BJ (cell line): Measurements from ENCODE around the gene JAG1. TPM values are rescaled to one million over a fixed set of nuclear protein-coding genes. Genes with fewer than 3 reads are reported as not detected.

Source experiments
- CTCF ChIA-PET: fragments of 350-600 bp; formaldehyde crosslinking; extraction: SDS; loops from one replicate; lab custom pipeline; 2021; ENCODE audit warnings: antibody characterized with exemption, inconsistent platforms; lab: Yijun Ruan, JAX
- POLR2A ChIA-PET: fragments of 300-600 bp; sonication (Branson Sonifier 250); formaldehyde crosslinking; extraction: SDS; loops from one replicate; lab custom pipeline; 2021; ENCODE audit warnings: antibody characterized with exemption; lab: Charles Lee
- DNase-seq: peaks from one replicate; pipeline ENCODE4 v3.0.0-alpha.2; 2011; ENCODE audit warnings: low read depth
- H3K27me3 ChIP-seq: 2 replicates; pipeline ENCODE4 v1.6.0; 2011; ENCODE audit warnings: low read length; ENCODE audit not compliant: control insufficient read depth, insufficient read depth
- H3K36me3 ChIP-seq: 2 replicates; pipeline ENCODE4 v1.5.1; 2011; ENCODE audit warnings: low read length; ENCODE audit not compliant: control insufficient read depth, insufficient read depth
- H3K4me3 ChIP-seq: 2 replicates; pipeline ENCODE4 v1.5.1; 2011; ENCODE audit warnings: low read depth, mild to moderate bottlenecking, control low read depth, low read length
- CTCF ChIP-seq: IDR thresholded peaks from 2 replicates; pipeline ENCODE4 v1.5.1; 2011; ENCODE audit warnings: low read depth, mild to moderate bottlenecking, control low read depth, inconsistent platforms, low read length, moderate library complexity; ENCODE audit not compliant: insufficient read depth
- polyA plus RNA-seq: library from polyadenylated mRNA; depleted of rRNA; stranded (reverse); fragments of >200 nt; gene quantifications from 2 replicates; pipeline ENCODE4 v1.2.3, GENCODE V29; 2011

JAG1 gene
- polyA plus RNA-seq, 1 experiment, result 19.9 TPM

- no peak overlapping the region for H3K4me3 ChIP-seq
- ChIA-PET POLR2A (no interaction called here), CTCF (interaction anchor here (2.2 to 4.4 kb wide), 2 partner anchors 10 to 12 kb away, joined by 6 to 17 read pairs; partner anchors contain the start of gene JAG1)
- no peak for TF ChIP-seq CTCF
- peaks cover 3% of the 10 kb centered on the region for H3K27me3 ChIP-seq
- H3K36me3 ChIP-seq, result no peaks in the 10 kb centered on the region
- DNase-seq, result no peak
Observed at GRCh38 chr20:10686356-10687133, 12.7 kb upstream of the JAG1 start.

GRCh38 chr20:10683537-10683936 lies 9.7 kb upstream of the JAG1 start:
- no peak for DNase-seq
- H3K27me3 ChIP-seq, result peaks cover 1% of the 10 kb centered on the region; the same call in 1 of the 2 replicates
- H3K36me3 ChIP-seq, result no peaks in the 10 kb centered on the region
- no peak overlapping the region for H3K4me3 ChIP-seq
- CTCF ChIA-PET, result interaction anchor here (1.2 to 2.3 kb wide), 4 partner anchors 9 to 131 kb away, joined by 4 to 8 read pairs (median 5); partner anchors contain the start of gene JAG1
- no peak for TF ChIP-seq CTCF
- POLR2A ChIA-PET, result no interaction called here

GRCh38 chr20:10682939-10683338 lies 9.1 kb upstream of the JAG1 start:
- ChIA-PET CTCF (interaction anchor here (1.2 to 1.7 kb wide), 4 partner anchors 10 to 130 kb away, joined by 3 to 6 read pairs (median 4); no protein-coding TSS in a partner anchor), POLR2A (no interaction called here)
- Histone ChIP-seq H3K4me3 (no peak overlapping the region), H3K36me3 (no peaks in the 10 kb centered on the region), H3K27me3 (peaks cover 1% of the 10 kb centered on the region; the same call in 1 of the 2 replicates)
- no peak for TF ChIP-seq CTCF
- DNase-seq, result no peak

GRCh38 chr20:10681494-10681893 lies 7.7 kb upstream of the JAG1 start:
- ChIA-PET POLR2A (no interaction called here), CTCF (interaction anchor here (0.6 to 1.3 kb wide), 2 partner anchors 15 to 269 kb away, joined by 3 read pairs; no protein-coding TSS in a partner anchor)
- no peaks in the 10 kb centered on the region for H3K36me3 ChIP-seq
- no peak for TF ChIP-seq CTCF
- H3K4me3 ChIP-seq, result no peak overlapping the region
- DNase-seq, result no peak
- no peaks in the 10 kb centered on the region; the same call in 1 of the 2 replicates for H3K27me3 ChIP-seq

GRCh38 chr20:10680571-10680970 lies 6.8 kb upstream of the JAG1 start:
- ChIA-PET POLR2A (no interaction called here), CTCF (no interaction called here)
- no peak for TF ChIP-seq CTCF

More at GRCh38 chr20:10680571-10680970, 6.8 kb upstream of the JAG1 start:
- Histone ChIP-seq H3K27me3 (0 out of 2 replicates have a peak, but pooled peaks cover 2% of the 10 kb centered on the region), H3K4me3 (no peak overlapping the region), H3K36me3 (no peaks in the 10 kb centered on the region)
- no peak for DNase-seq
